Colon (tissue), 2 donors: ENCODE measurements around the gene DAB2IP.

Experiments used
- FAIRE-seq: peaks from 2 replicates; lab custom pipeline; 2012; peaks lifted over from hg19 to GRCh38; lab: Jason Lieb, UNC
- donor health status: control.
- donor health status: control.

DAB2IP gene

DNA sequence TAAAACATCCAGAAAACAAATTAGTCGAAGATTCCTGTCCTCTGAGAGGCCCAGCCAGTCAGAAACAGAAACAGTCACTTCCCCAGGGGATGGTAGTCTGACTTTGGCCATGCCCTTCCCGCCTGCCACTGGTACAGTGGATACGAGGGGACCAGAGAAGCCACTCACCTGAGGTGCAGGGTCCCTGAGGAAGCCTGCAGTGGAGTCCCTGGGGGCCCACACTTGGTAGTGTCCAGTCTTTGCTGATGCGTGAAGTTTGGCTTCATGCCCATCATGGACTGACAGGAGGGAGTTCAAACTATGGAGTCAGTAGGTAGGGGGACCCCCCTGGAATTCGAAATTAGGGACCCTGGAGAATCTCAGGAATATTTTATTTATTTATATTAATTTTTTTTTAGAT lies 147.5 kb downstream of the DAB2IP start:
- no peak for FAIRE-seq

- no peak for FAIRE-seq
These were observed 148.9 kb downstream of the DAB2IP start for GRCh38 chr9:121800376-121800775.

DNA sequence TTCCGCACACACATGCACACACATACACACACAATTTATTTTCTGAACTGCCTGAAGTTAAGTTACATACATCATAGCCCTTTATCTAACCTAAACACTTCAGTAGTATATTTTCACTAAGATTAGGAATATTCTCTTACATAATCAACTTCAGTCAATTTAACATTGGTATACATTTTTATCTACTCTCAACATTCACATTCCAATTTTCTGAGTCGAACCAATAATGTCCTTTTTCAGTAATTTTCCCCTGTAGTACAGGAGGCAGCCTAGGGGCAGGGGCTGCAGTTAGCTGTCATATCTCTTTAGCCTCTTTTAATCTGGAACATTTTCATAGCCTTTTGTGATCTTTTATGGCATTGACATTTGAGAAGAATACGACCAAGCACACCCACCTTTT lies 150.1 kb downstream of the DAB2IP start:
- FAIRE-seq, result no peak

- no peak for FAIRE-seq
These were observed 151.3 kb downstream of the DAB2IP start for GRCh38 chr9:121802753-121803152.

DNA sequence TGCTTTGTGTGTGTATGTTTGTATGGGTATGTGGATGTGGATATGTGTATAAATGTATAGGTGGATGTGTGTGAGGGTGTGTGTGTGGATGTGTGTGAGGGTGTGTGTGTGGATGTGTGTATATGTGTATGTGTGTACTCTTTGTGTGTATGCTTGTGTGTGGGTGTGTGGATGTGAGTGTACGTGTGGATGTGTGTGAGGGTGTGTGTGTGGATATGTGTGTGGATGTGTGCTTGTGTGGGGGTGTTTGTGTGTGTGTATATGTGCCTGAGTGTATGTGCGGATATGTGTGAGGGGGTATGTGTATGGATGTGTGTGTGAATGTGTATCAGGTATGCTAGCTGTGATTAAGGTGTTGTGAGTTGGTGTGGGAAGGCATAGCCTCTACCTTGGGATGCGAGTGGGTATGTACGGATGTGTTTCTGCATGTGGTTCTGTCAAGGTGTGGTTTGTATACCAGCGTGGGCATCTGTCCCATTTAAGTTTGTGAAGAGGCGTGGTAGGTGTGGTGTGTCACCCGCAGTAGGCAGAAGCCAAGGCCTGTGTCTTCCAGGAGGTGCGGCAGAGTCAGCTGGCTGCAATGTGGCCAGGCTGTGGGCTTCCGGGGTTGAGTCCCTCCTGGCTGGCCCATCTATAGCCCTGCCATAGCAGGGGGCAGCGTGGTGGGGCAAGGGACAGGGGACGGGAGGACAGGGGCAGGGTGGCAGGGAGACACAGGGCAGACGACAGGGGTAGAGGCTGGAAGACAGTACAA lies 155.8 kb downstream of the DAB2IP start:
- FAIRE-seq, result no peak

- FAIRE-seq, result no peak
These were observed 156.4 kb downstream of the DAB2IP start for GRCh38 chr9:121807823-121808278.

- no peak for FAIRE-seq
These were observed 157.3 kb downstream of the DAB2IP start for GRCh38 chr9:121808781-121809180.

DNA sequence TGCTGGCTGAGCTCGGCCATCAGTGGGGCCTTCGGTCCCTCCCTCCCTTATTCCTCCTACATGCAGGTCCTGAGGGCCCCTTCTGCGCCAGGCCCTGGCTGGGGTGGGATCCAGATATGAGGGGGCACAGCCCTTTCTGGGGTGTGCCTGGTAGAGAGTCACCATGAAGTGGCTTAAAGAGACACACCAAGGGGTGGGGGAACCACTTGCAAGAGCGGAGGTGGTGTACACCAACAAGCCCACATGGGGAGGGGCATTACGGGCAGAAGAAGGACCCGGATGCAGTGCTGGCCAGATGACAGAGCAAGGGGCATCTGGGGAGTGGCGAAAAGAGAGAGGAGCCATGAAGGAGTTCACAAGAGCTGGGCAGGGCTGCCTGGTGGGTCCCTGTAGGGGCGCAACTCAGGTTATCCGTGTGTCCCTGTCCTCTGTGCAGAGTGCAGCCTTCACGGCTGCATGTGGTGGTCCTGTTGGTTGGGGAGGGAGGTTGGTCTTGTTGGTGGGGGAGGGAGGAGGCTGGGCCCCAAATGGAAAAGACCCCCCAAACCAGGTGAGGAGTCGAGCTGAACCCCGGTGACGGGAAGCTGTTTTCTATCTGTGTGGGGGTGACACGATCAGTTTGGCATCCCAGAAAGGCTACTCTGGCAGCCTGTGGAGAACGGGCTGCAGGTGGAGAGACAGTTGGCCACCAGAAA lies 158.1 kb downstream of the DAB2IP start:
- no peak for FAIRE-seq

GRCh38 chr9:121810489-121810888 lies 159.1 kb downstream of the DAB2IP start:
- FAIRE-seq, result no peak

DNA sequence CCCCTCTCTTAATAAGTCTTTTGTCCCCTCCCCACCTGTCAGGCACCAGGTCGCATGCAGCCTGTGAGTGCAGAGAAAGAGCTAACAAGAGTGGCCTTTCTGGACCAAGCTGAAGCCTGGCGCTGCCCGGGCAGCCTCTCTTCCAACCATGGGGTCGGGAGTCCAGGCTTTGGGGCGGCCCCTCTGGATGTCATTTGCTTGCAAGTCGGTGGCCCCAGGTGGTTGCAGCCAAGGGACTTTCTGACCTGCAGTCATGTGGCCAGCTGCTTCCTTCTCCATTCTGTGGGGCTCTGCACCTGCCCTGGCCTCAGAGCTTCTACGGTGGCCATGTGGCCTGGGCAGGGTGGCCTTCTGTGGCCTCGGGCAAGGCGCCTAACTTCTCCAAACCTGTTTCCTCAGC lies 159.7 kb downstream of the DAB2IP start:
- no peak for FAIRE-seq

GRCh38 chr9:121811751-121812150 lies 160.3 kb downstream of the DAB2IP start:
- FAIRE-seq, result no peak

GRCh38 chr9:121812159-121812735 lies 160.8 kb downstream of the DAB2IP start:
- FAIRE-seq, result no peak

DNA sequence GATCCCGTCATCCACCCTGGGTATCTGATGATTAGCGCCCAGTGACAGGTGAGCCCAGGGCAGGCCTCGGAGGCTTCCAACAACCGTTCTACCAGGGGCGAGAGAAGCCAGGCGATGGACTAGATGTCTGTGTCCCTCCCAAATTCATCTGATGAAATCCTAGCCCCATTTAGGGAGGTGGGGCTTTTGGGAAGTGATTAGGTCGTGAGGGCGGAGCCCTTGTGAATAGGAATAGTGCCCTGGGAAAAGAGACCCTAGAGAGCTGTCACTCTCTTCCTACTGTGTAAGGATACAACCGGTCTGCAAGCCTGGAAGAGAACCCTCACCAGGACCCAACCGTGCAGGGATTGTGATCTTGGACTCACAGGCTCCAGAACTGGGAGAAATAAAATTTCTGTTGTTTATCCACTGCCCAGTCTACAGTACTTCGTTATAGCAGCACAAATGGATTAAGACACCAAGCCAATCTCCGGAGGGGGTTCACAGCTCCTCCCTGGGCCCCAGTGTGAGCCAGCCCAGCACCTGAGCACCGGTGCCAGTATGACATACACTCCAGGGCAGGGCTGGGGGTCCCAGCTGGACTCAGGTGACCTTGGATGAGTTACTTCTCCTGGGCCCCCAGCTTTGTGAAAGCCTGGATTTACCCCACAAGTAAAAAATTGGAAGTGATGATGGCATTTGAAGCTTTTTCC lies 162.2 kb downstream of the DAB2IP start:
- FAIRE-seq, result no peak

GRCh38 chr9:121814594-121814993 lies 163.2 kb downstream of the DAB2IP start:
- FAIRE-seq, result no peak

DNA sequence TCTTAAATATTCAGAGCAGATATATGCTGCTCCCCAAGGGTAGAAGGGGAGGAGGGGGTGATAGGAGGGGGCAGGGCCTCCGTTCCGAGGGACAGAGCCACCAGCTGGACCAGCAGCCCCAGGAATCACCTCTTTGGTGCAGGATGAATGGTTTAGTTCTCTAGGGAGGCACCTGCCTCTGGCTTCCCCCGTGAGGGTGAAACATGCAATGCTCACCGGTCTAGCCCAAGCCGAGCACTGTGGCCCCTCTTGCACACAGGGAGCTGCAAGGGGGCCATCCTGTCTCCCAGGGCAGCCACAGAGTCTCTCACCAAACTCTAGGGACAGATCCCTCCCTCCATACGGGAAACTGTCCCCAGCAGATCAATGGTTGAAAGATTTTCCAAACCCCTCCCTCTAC lies 163.7 kb downstream of the DAB2IP start:
- FAIRE-seq, result no peak

GRCh38 chr9:121815546-121816448 lies 164.4 kb downstream of the DAB2IP start:
- FAIRE-seq, result no peak

DNA sequence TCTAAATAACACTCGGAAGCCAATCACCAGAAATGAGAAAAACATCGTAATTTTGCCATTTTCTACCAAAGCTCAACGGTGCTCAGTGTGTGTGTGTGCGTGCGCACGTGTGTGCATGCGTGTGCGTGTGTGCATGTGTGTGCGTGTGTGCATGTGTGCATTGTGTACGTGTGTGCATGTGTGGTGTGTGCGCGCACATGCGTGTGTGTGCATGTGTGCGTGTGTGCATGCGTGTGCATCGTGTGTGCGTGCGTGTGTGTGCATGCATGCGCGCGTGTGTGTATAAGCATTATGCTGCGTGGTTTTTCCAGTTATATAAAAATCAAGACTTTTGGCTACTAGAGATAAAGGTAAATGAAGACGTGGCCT lies 165.0 kb downstream of the DAB2IP start:
- no peak for FAIRE-seq

DNA sequence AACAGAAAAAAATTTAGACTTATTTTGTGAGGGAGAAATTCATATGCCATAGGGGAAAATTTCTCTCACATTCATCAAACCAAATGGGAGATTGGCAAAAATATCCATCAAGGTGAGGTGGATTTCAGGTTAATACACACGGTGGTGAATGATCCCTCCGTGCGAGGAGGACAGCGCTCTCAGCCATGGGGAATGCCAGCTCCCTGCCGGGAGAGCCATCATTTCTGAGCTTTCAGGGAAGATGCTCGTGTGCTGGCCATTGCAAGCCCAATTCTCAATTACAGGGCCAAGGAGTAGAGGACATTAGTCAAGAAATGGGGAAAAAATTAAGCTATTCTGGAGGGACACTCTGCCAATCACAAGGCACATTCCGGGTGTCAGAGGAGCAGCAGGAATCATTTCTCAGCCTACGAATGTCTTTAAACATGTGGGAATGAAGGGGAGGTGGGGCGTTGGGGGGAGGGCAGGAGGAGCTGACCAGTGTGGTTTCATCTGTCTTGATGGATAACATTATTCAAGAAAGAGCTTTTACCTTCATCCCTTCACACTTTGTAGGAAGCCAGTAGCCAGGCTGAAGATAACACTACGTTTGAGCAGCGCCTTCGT lies 165.5 kb downstream of the DAB2IP start:
- no peak for FAIRE-seq

DNA sequence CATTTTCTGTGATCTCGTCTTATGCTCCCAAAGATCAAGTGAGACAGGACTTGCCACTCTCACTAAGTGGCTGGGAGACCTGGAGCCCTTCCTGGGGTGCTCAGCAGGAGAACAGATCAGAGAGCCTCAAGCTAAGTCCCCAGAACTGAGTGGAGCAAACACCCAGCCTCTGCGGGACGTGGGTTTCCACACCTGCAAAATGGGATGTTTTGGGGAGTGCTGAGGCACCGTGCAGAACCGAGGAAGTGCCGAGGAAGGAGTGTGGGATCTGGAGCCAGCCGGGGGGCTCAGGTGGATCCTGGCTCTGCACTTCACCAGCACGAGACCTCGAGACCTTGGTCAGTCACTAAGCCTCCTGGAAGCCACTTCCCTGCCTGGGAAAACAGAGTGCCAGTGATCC lies 166.0 kb downstream of the DAB2IP start:
- no peak for FAIRE-seq

DNA sequence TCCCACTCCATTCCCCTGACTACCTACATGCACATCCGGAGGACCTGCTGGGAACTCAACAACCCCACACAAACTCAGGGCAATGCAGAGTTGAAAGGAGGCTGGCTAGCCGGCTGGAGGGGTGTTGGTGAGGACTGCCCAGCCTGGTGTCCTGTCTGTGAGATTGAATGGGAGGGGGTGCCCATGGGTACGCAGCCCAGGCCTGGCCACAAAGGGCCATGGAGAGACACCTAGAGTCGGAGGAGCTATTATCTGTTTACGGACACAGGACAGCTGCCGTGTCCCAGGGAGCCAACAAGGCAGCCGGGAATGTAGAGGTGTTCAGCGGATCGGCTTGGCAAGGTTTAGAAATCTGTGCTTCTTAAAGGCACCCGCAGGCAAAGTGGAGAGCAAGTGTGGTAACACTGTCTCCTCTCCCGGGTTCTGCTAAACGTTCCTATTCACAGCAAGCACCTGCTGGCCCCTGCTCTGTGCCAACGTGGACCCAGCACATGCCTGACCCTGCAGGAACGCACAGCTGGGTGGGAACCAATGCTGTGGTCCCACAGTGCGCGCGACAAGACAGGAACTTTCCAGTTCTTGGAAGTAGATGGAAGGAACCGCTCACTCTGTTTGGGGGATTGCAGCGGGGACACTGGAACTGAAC lies 166.7 kb downstream of the DAB2IP start:
- FAIRE-seq, result no peak
